Keratinocyte (primary cell): Measurements from ENCODE around the gene GYG2. TPM values are rescaled to one million over a fixed set of nuclear protein-coding genes. Genes with fewer than 3 reads are reported as not detected.

Experiments
- DNase-seq: peaks from one replicate; pipeline ENCODE4 v3.0.0-alpha.2; 2011; ENCODE audit warnings: low read depth, missing footprints, low spot score
- FAIRE-seq: peaks from 2 replicates; lab custom pipeline; 2011; peaks lifted over from hg19 to GRCh38; lab: Jason Lieb, UNC
- H2AFZ ChIP-seq: 2 replicates; pipeline ENCODE4 v1.6.0; 2012; ENCODE audit warnings: low read length, control low read depth, inconsistent platforms; ENCODE audit not compliant: control insufficient read depth
- H3K27ac ChIP-seq: 2 replicates; pipeline ENCODE4 v1.5.1; 2011; ENCODE audit warnings: low read length; ENCODE audit not compliant: control insufficient read depth, insufficient read depth
- H3K27me3 ChIP-seq: 3 replicates; pipeline ENCODE4 v1.6.0; 2011; ENCODE audit warnings: low read length; ENCODE audit not compliant: control insufficient read depth, insufficient read depth; ENCODE audit errors: extremely low read depth
- H3K36me3 ChIP-seq, 2 experiments: 2 replicates in 1 of 2; 3 replicates in 1 of 2; pipeline ENCODE4 v1.5.1; 2011; ENCODE audit warnings: low read length in 2 of 2, mild to moderate bottlenecking in 1 of 2; ENCODE audit not compliant: control insufficient read depth in 2 of 2, insufficient read depth in 2 of 2; ENCODE audit errors: extremely low read depth in 1 of 2
- H3K4me1 ChIP-seq: 3 replicates; pipeline ENCODE4 v1.5.1; 2011; ENCODE audit warnings: low read length; ENCODE audit not compliant: control insufficient read depth, insufficient read depth; ENCODE audit errors: extremely low read depth
- H3K4me2 ChIP-seq: 3 replicates; pipeline ENCODE4 v1.6.0; 2011; ENCODE audit warnings: low read depth, low read length; ENCODE audit not compliant: control insufficient read depth, insufficient read depth; ENCODE audit errors: extremely low read depth
- H3K4me3 ChIP-seq, 3 experiments: fragments of 200-600 bp in 1 of 3; sonication (generic) in 1 of 3; 2 replicates in 2 of 3; 3 replicates in 1 of 3; pipeline ENCODE4 v1.5.1; 2011 to 2016; ENCODE audit warnings: low read length in 3 of 3, mild to moderate bottlenecking in 3 of 3, control low read depth in 2 of 3, inconsistent platforms in 1 of 3, low read depth in 1 of 3, mixed read lengths in 1 of 3, mixed run types in 1 of 3, moderate library complexity in 1 of 3; ENCODE audit not compliant: control insufficient read depth in 2 of 3, insufficient read depth in 2 of 3; ENCODE audit errors: extremely low read depth in 1 of 3
- H3K79me2 ChIP-seq: 2 replicates; pipeline ENCODE4 v1.6.0; 2012; ENCODE audit warnings: low read length; ENCODE audit not compliant: control insufficient read depth, insufficient read depth
- H3K9ac ChIP-seq: 3 replicates; pipeline ENCODE4 v1.6.0; 2011; ENCODE audit warnings: low read length; ENCODE audit not compliant: control insufficient read depth, insufficient read depth; ENCODE audit errors: extremely low read depth
- H3K9me1 ChIP-seq: 3 replicates; pipeline ENCODE4 v1.6.0; 2011; ENCODE audit warnings: low read length; ENCODE audit not compliant: control insufficient read depth, insufficient read depth; ENCODE audit errors: extremely low read depth
- H3K9me3 ChIP-seq: 2 replicates; pipeline ENCODE4 v1.5.1; 2012; ENCODE audit warnings: low read depth, low read length; ENCODE audit not compliant: control insufficient read depth
- H4K20me1 ChIP-seq: 3 replicates; pipeline ENCODE4 v1.6.0; 2011; ENCODE audit warnings: low read length; ENCODE audit not compliant: control insufficient read depth, insufficient read depth; ENCODE audit errors: extremely low read depth
- CTCF ChIP-seq, 3 experiments: IDR thresholded peaks in 1 of 3; conservative IDR thresholded peaks in 1 of 3; optimal IDR thresholded peaks in 1 of 3; 2 replicates in 2 of 3; 3 replicates in 1 of 3; pipeline versions ENCODE3 to v1.5.1; 2011; ENCODE audit warnings: low read length in 3 of 3, mild to moderate bottlenecking in 3 of 3, moderate library complexity in 2 of 3, control low read depth in 1 of 3, inconsistent platforms in 1 of 3; ENCODE audit not compliant: insufficient read depth in 2 of 3; ENCODE audit errors: extremely low read depth in 1 of 3
- EZH2 ChIP-seq: IDR thresholded peaks from one replicate; pipeline ENCODE4 v1.6.1; 2012; ENCODE audit warnings: inconsistent platforms, mild to moderate bottlenecking, low read length, moderate library complexity
- dilution Hi-C: fragments of 300-500 bp; cut with MboI; formaldehyde crosslinking; loops from one replicate; pipeline ENCODE4 v1.7.0; 2020; ENCODE audit warnings: low sequenced_read_pairs; ENCODE audit not compliant: extremely low pct_ligation_motif_present
- polyA plus RNA-seq, 5 experiments: library from polyadenylated mRNA; depleted of rRNA in 3 of 5; stranded (reverse) in 3 of 5; stranded (forward) in 1 of 5; unstranded in 1 of 5; fragments of >200 nt; gene quantifications; 1 replicate in 1 of 5; 2 replicates in 3 of 5; 3 replicates in 1 of 5; pipeline versions ENCODE4 v1.2.1 to v1.2.3, GENCODE V29; 2011 to 2012; ENCODE audit warnings: missing spikeins in 2 of 5, low read depth in 1 of 5, low replicate concordance in 1 of 5

GYG2 gene
- polyA plus RNA-seq, 1 donor (not counting 4 experiments of a cell fraction or from before 2014, with no cell fraction given), result not detected

DNA sequence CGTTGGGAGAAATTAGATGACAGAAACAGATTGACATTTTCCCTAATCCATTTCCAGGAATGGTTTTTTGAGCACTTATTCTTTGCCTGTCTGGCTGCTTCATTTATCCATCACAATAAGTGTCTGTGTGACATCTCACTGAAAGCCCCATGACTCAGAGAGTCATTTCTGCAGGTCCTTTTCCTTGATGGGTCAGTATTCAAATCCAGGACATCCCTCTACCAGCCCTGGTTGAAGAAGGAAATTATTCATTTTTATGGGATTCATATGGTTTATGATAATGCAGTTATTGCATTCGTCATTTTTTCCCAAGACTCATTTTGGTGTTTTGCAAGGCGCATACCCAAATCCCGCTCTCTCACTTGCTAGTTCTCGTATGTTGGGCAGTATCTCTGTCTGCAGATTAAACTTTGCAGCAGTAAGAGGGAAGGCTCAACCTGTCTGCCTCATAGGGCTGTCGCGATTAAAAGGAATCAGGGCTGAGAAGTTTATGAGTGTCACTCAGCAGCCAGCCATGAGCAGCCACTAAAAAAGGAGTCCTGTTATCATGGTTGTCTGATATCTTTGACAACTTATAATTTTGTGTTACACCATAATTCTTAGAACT, 44.0 kb downstream of the GYG2 start:
- Histone ChIP-seq H3K9me3 (no peaks in the 10 kb centered on the region), H3K9ac (no peak overlapping the region), H2AFZ (no peak overlapping the region), H3K4me1 (no peaks in the 10 kb centered on the region), H3K27ac (no peak overlapping the region), H3K4me3 (no peak overlapping the region), H3K4me2 (no peak overlapping the region), H3K9me1 (no peaks in the 10 kb centered on the region), H3K36me3 (no peaks in the 10 kb centered on the region), H4K20me1 (no peaks in the 10 kb centered on the region), H3K79me2 (no peaks in the 10 kb centered on the region), H3K27me3 (no peaks in the 10 kb centered on the region)
- dilution Hi-C loops, result loop anchor here (25.0 kb wide), 1 partner anchor 165 kb away; the partner anchor contains the start of gene ARSF
- no peak for TF ChIP-seq CTCF (optimal IDR thresholded peaks at IDR 0.05 in 1 of 3, IDR thresholded peaks at IDR 0.05 in 1 of 3, conservative IDR thresholded peaks at IDR 0.05 in 1 of 3; ENCODE audit: extremely low read depth in 1 of 3, insufficient read depth in 2 of 3, low read length in 3 of 3)
- no peak for TF ChIP-seq EZH2
- FAIRE-seq (no peak), DNase-seq (no peak)

DNA sequence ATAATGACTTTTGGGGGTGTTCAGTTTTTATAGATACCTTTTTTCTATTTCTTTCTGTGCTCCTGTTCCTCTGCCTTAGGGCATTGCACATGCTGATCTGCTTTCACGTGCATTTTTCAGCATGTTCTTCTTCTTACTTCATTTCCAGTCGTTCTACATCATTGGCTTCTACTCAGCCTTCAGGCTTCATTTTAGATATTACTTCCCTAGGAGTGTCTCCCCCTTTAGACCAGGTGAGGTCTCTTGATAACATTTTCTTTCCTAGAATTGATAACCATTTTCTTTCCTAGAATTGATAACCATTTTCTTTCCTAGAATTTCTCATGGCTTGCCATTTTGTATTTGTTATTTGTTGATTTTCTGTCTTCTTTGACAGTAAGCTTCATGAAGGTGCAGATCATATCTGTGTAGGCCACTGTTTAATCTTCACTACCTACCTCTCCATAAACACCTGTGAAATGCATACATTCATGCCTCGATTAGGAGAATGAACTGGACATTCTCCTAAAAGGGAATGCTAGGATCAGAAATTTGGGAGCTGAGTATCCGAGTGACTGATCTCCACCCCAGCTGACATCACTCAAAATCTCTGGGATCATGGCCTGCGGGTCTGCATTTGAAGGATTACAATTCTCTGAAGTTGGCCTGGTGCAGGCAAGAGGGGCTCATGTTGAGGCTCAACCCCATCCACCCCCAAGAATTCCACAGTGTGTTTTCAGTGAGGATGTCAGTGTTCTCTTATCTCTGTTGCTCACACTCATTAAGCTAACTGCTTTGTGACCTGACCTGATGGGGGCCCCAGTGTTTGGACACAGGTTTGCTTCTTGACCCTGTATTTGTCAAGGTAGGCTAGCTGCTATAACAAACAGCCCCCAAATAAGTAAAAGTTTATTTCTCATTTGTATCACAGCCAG, 45.7 kb downstream of the GYG2 start:
- no peak overlapping the region for H3K9ac ChIP-seq
- no peaks in the 10 kb centered on the region for H3K36me3 ChIP-seq
- H3K27me3 ChIP-seq, result no peaks in the 10 kb centered on the region
- dilution Hi-C loops, result loop anchor here (25.0 kb wide), 1 partner anchor 163 kb away; the partner anchor contains the start of gene ARSF
- no peak overlapping the region for H3K4me3 ChIP-seq
- no peaks in the 10 kb centered on the region for H3K79me2 ChIP-seq
- H3K4me2 ChIP-seq, result no peak overlapping the region
- DNase-seq, result no peak
- H4K20me1 ChIP-seq, result no peaks in the 10 kb centered on the region
- no peaks in the 10 kb centered on the region for H3K9me3 ChIP-seq
- no peak overlapping the region for H3K27ac ChIP-seq
- FAIRE-seq, result no peak
- no peaks in the 10 kb centered on the region for H3K4me1 ChIP-seq
- no peak overlapping the region for H2AFZ ChIP-seq
- no peaks in the 10 kb centered on the region for H3K9me1 ChIP-seq
- TF ChIP-seq EZH2 (no peak), CTCF (optimal IDR thresholded peaks at IDR 0.05 in 1 of 3, IDR thresholded peaks at IDR 0.05 in 1 of 3, conservative IDR thresholded peaks at IDR 0.05 in 1 of 3; ENCODE audit: extremely low read depth in 1 of 3, insufficient read depth in 2 of 3, low read length in 3 of 3) (no peak)
